Spleen (tissue), 11 donors: ENCODE data around the gene ATXN1. TPM values are rescaled to one million over a fixed set of nuclear protein-coding genes. Genes with fewer than 3 reads are reported as not detected.

Experiments
- DNase-seq: peaks from one replicate; pipeline ENCODE4 v3.0.0-alpha.2; 2020
- H3K27ac ChIP-seq, 8 donors: fragments of 200-600 bp; sonication (generic) in 7 of 8; 1 replicate in 4 of 8; 2 replicates in 4 of 8; pipeline versions ENCODE4 v1.5.0 to v1.8.0; 2016 to 2021; ENCODE audit warnings: inconsistent platforms in 4 of 8, mild to moderate bottlenecking in 4 of 8, moderate library complexity in 1 of 8
- H3K27me3 ChIP-seq, 7 donors: fragments of 200-600 bp; sonication (generic) in 6 of 7; replicated peaks in 1 of 7; 1 replicate in 4 of 7; 2 replicates in 3 of 7; pipeline versions ENCODE4 v1.5.0 to v1.8.0; 2016 to 2021; ENCODE audit warnings: inconsistent platforms in 3 of 7, mild to moderate bottlenecking in 1 of 7
- H3K36me3 ChIP-seq, 6 donors: fragments of 200-600 bp; sonication (generic) in 5 of 6; 1 replicate in 4 of 6; 2 replicates in 2 of 6; pipeline versions ENCODE4 v1.5.0 to v1.8.0; 2016 to 2021; ENCODE audit warnings: inconsistent platforms in 2 of 6
- H3K4me1 ChIP-seq, 6 donors: fragments of 200-600 bp; sonication (generic) in 5 of 6; 1 replicate in 3 of 6; 2 replicates in 3 of 6; pipeline versions ENCODE4 v1.5.0 to v1.8.0; 2016 to 2021; ENCODE audit warnings: inconsistent platforms in 3 of 6
- H3K4me3 ChIP-seq, 8 donors: fragments of 200-600 bp; sonication (generic) in 7 of 8; 1 replicate in 4 of 8; 2 replicates in 4 of 8; pipeline versions ENCODE4 v1.5.0 to v1.8.0; 2016 to 2021; ENCODE audit warnings: inconsistent platforms in 4 of 8, mild to moderate bottlenecking in 4 of 8, moderate library complexity in 2 of 8
- H3K9me3 ChIP-seq, 8 donors: fragments of 200-600 bp; sonication (generic) in 7 of 8; 1 replicate in 4 of 8; 2 replicates in 4 of 8; pipeline versions ENCODE4 v1.5.0 to v1.8.0; 2016 to 2021; ENCODE audit warnings: inconsistent platforms in 4 of 8
- POLR2A ChIP-seq, 3 donors: fragments of 450-650 bp; IDR thresholded peaks; one replicate each; pipeline ENCODE4 v1.5.1; 2017; ENCODE audit warnings: antibody characterized with exemption in 3 of 3, mild to moderate bottlenecking in 1 of 3
- POLR2AphosphoS5 ChIP-seq, 3 donors: sonication (generic); formaldehyde crosslinking; IDR thresholded peaks; one replicate each; pipeline ENCODE4 v1.5.1; 2017; ENCODE audit warnings: antibody characterized with exemption in 3 of 3
- WGBS, 5 donors: extraction: QIAGEN DNeasy Blood & Tissue Kit in 3 of 5; methylation state at CpG; one replicate each; pipeline versions ENCODE4 v1.1.5 to v1.1.7; 2013 to 2018; 5-methylcytosine and 5-hydroxymethylcytosine counted together
- intact Hi-C: fragments of 100-400 bp; cut with DNase I; formaldehyde crosslinking; loops from one replicate; pipeline ENCODE4 v1.15.0; 2023; ENCODE audit warnings: low total_unique reads
- polyA plus RNA-seq, 3 donors: library from polyadenylated mRNA; stranded (reverse); fragments of 200-250 nt; gene quantifications; one replicate each; pipeline ENCODE4 v1.2.1, GENCODE V29; 2013
- total RNA-seq, 7 donors: library from RNA; depleted of rRNA in 3 of 7; stranded (reverse); fragments of >200 nt in 3 of 7; fragmentation: NEBNext Ultra II Directional in 4 of 7; extraction: Animal tissue kit (Norgen Biotek cat#: 25700) in 4 of 7; gene quantifications; one replicate each; pipeline versions ENCODE4 v1.1.0 to v1.2.1, GENCODE V29; 2016 to 2021
- TF ChIP-seq, protein P1 (sequence below), 11 experiments: fragments of 200-600 bp in 7 of 11; fragments of 450-650 bp in 4 of 11; sonication (generic) in 4 of 11; IDR thresholded peaks in 8 of 11; conservative IDR thresholded peaks in 3 of 11; 1 replicate in 7 of 11; 2 replicates in 4 of 11; pipeline versions ENCODE4 v1.4.0 to v1.8.0; 2016 to 2021; ENCODE audit warnings: antibody characterized with exemption in 11 of 11, inconsistent platforms in 4 of 11, mild to moderate bottlenecking in 1 of 11
- donor health status: healthy with polysubstance abuse.
- donor health status: DM: no; HTN: no; CAD: no; lungs with moderate emphysema.
- donor health status: DM: no; HTN: no; CAD: no.
- donor health status: Bipolar disorder and iron deficiency.
- donor health status: healthy.
- donor health status: DM: no; HTN: no; CAD: no.
- donor health status: DM: yes; HTN: yes; CAD: no.

ATXN1 gene
- total and polyA plus RNA-seq, 10 donors = 3.5 to 123 (median 73.9) TPM

- H3K9me3 ChIP-seq = no peaks in the 10 kb centered on the region
- WGBS, 5 donors = 66 to 83% (median 79%) methylated on average over 8 of the region's 8 CpGs
- intact Hi-C loops = no loop called here
- H3K36me3 ChIP-seq = no peaks in the 10 kb centered on the region
- H3K27ac ChIP-seq = no peak overlapping the region
- H3K4me3 ChIP-seq = no peak overlapping the region
- peaks cover 0 to 4% (median 0%) of the 10 kb centered on the region in 6 donors for H3K4me1 ChIP-seq
- H3K27me3 ChIP-seq = no peaks in the 10 kb centered on the region
- TF ChIP-seq, protein P1, sequence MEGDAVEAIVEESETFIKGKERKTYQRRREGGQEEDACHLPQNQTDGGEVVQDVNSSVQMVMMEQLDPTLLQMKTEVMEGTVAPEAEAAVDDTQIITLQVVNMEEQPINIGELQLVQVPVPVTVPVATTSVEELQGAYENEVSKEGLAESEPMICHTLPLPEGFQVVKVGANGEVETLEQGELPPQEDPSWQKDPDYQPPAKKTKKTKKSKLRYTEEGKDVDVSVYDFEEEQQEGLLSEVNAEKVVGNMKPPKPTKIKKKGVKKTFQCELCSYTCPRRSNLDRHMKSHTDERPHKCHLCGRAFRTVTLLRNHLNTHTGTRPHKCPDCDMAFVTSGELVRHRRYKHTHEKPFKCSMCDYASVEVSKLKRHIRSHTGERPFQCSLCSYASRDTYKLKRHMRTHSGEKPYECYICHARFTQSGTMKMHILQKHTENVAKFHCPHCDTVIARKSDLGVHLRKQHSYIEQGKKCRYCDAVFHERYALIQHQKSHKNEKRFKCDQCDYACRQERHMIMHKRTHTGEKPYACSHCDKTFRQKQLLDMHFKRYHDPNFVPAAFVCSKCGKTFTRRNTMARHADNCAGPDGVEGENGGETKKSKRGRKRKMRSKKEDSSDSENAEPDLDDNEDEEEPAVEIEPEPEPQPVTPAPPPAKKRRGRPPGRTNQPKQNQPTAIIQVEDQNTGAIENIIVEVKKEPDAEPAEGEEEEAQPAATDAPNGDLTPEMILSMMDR (IDR thresholded peaks at IDR 0.05 in 8 of 11, conservative IDR thresholded peaks at IDR 0.05 in 3 of 11) = no peak
- no peak for TF ChIP-seq POLR2AphosphoS5 (IDR thresholded peaks at IDR 0.05)
- TF ChIP-seq POLR2A (IDR thresholded peaks at IDR 0.05) = no peak
- DNase-seq = no peak
Observed at GRCh38 chr6:16799279-16800193, 38.3 kb upstream of the ATXN1 start.

- DNase-seq = no peak
- no peak overlapping the region for H3K4me3 ChIP-seq
- no peak overlapping the region for H3K27ac ChIP-seq
- H3K36me3 ChIP-seq = no peaks in the 10 kb centered on the region
- intact Hi-C loops = no loop called here
- WGBS, 5 donors = 77 to 88% (median 84%) methylated on average over 3 of the region's 3 CpGs
- no peaks in the 10 kb centered on the region for H3K27me3 ChIP-seq
- H3K4me1 ChIP-seq = no peaks in the 10 kb centered on the region
- TF ChIP-seq POLR2A (IDR thresholded peaks at IDR 0.05) = no peak
- no peak for TF ChIP-seq POLR2AphosphoS5 (IDR thresholded peaks at IDR 0.05)
- H3K9me3 ChIP-seq = peaks cover 0 to 7% (median 0%) of the 10 kb centered on the region in 8 donors
Observed at GRCh38 chr6:16793828-16794412, 32.7 kb upstream of the ATXN1 start.

DNA sequence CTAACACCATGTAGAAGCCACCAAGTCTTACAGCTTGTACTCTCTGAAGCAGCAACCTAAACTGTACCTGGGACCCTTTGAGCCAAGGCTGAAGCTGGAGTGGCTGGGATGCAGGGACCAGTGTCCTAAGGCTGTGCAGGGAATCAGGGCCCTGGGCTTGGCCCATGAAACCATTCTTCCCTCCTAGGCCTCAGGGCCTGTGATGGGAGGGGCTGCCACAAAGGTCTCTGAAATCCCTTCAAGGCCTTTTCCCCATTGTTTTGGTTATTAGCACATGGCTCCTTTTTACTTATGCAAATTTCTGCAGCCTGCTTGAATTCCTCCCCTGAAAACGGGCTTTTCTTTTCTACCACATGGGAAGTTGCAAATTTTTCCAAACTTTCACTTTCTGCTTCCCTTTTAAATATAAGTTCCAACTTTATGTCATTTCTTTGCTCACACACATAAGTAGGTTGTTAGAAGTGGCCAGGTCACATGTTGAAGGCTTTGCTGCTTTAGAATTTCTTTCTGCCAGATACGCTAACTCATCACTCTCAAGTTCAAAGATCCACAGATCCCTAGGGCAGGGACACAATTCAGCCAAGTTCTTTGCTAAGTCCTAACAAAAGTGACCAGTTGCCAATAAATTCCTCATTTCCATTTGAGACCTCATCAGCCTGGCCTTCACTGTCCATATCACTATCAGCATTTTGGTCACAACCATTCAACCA is 28.2 kb upstream of the ATXN1 start:
- no peak overlapping the region for H3K27ac ChIP-seq
- intact Hi-C loops = no loop called here
- no peak for TF ChIP-seq POLR2A (IDR thresholded peaks at IDR 0.05)
- TF ChIP-seq, protein P1 (IDR thresholded peaks at IDR 0.05 in 8 of 11, conservative IDR thresholded peaks at IDR 0.05 in 3 of 11) = no peak
- no peak for TF ChIP-seq POLR2AphosphoS5 (IDR thresholded peaks at IDR 0.05)
- no peak overlapping the region for H3K4me3 ChIP-seq
- no peak for DNase-seq
- 73 to 84% (median 80%) methylated on average over 2 of the region's 2 CpGs for WGBS, 5 donors
- H3K36me3 ChIP-seq = no peaks in the 10 kb centered on the region
- peaks cover 0 to 13% (median 0%) of the 10 kb centered on the region in 8 donors for H3K9me3 ChIP-seq
- no peaks in the 10 kb centered on the region for H3K27me3 ChIP-seq
- no peaks in the 10 kb centered on the region for H3K4me1 ChIP-seq

GRCh38 chr6:16787128-16787682 is 25.9 kb upstream of the ATXN1 start:
- TF ChIP-seq, protein P1 (IDR thresholded peaks at IDR 0.05 in 8 of 11, conservative IDR thresholded peaks at IDR 0.05 in 3 of 11) = no peak
- TF ChIP-seq POLR2A (IDR thresholded peaks at IDR 0.05) (no peak), POLR2AphosphoS5 (IDR thresholded peaks at IDR 0.05) (no peak)
- no peak for DNase-seq
- no peaks in the 10 kb centered on the region for H3K36me3 ChIP-seq
- WGBS, 5 donors = 72 to 94% (median 83%) methylated on average over 1 of the region's 1 CpG
- intact Hi-C loops = no loop called here
- peaks cover 0 to 13% (median 0%) of the 10 kb centered on the region in 8 donors for H3K9me3 ChIP-seq
- no peaks in the 10 kb centered on the region for H3K27me3 ChIP-seq
- no peaks in the 10 kb centered on the region for H3K4me1 ChIP-seq
- no peak overlapping the region for H3K4me3 ChIP-seq
- no peak overlapping the region for H3K27ac ChIP-seq
